Ramos (cell line): ENCODE results near the gene TBC1D24.
"Not testable (repeated sequence)": the region's sequence is repeated elsewhere in the genome, so short reads cannot be mapped to it uniquely, and the experiment has no call there.

Source experiments
- in situ Hi-C: fragments of 300-500 bp; cut with MboI; formaldehyde crosslinking; loops from one replicate; pipeline ENCODE4 v1.14.3; 2022; ENCODE audit warnings: low sequenced_read_pairs; ENCODE audit not compliant: unreplicated experiment

The TBC1D24 gene

GRCh38 chr16:2527784-2528100 is 52.8 kb downstream of the TBC1D24 start:
- in situ Hi-C loops = no loop called here

DNA sequence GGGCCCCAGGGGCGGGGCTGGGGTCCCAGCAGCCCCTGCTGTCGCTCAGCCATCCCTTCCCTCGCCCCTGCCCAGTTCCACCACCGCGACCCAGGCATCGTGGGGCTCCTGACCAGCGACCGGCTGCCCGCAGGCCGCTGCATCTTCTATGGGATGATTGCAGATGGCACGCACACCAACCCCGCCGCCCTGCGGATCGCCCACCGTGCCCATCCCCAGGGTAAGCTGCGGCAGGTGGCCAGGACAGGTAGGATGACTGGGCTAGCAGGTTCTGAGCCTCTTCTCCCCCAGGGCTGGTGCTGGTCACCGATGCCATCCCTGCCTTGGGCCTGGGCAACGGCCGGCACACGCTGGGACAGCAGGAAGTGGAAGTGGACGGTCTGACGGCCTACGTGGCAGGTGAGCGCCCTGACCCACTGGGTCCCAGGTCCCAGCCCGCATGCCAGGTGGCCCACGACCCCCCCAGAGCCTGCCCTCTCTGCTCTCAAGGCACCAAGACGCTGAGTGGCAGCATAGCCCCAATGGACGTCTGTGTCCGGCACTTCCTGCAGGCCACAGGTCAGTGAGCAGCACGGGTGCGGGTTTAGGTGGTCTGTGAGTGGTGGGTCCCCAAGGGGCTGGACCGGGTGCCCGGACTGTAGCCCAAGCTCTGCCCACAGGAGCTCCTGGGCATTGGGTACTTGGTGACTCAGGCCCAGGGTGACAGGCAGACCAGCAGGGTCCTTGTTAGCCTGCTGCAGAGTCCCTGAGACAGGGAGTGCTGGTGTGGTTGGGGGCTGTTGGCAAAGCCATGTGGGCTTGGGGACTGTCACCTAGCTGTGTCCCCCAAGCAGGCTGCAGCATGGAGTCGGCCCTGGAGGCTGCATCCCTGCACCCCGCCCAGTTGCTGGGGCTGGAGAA is 53.5 kb downstream of the TBC1D24 start:
- in situ Hi-C loops = no loop called here

- in situ Hi-C loops = no loop called here
Observed at GRCh38 chr16:2529061-2529931, 54.4 kb downstream of the TBC1D24 start.

- in situ Hi-C loops = no loop called here
Observed at GRCh38 chr16:2529961-2530628, 55.2 kb downstream of the TBC1D24 start.

- in situ Hi-C loops = no loop called here
Observed at GRCh38 chr16:2530629-2531318, 55.8 kb downstream of the TBC1D24 start.

GRCh38 chr16:2531371-2531695 is 56.4 kb downstream of the TBC1D24 start, which contains the start of gene CEMP1:
Gene CEMP1 (minus strand): TSS chr16:2531408. CDS start chr16:2531073, 335 bp downstream.
- in situ Hi-C loops = no loop called here

DNA sequence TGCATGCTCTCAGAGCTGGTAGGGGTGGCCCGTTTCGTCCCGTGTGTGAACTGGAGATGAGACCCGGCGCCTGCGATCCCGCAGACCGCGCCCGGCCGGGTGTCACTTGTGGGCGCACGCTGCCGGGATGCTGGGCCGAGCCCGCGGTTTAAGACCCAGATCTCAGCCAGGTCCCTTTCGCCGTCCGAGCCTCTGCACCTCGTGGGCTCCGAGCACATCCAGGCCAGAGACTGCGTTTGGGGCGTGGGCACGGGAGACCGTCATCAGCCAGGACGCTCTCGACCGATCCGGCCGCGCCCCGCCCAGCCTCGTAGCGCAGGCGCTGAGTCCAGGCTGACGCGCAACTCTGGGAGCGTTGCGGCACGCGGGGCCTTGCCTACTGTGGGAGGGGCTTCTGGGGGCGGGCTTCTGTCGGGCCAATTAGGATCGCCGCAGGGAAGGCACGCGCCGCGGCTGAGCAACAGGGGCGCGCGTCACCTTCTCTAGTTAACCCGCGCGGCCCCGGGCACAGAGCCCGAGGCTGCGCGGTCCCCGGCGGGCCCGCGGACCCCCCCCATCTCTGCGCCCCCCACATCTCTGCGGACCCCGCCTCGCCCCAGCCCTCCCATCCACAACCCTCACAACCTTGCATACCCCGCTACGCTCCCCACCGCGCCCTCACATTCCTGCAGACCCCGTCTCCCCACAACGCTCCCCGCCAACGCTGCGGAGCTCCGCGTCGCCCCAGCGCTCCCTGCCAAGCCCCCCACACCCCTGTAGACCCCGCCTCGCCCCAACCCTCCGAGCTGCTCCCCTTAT is 57.0 kb downstream of the TBC1D24 start:
- in situ Hi-C loops = no loop called here

- in situ Hi-C loops = no loop called here
Observed at GRCh38 chr16:2532494-2533141, 57.7 kb downstream of the TBC1D24 start.

DNA sequence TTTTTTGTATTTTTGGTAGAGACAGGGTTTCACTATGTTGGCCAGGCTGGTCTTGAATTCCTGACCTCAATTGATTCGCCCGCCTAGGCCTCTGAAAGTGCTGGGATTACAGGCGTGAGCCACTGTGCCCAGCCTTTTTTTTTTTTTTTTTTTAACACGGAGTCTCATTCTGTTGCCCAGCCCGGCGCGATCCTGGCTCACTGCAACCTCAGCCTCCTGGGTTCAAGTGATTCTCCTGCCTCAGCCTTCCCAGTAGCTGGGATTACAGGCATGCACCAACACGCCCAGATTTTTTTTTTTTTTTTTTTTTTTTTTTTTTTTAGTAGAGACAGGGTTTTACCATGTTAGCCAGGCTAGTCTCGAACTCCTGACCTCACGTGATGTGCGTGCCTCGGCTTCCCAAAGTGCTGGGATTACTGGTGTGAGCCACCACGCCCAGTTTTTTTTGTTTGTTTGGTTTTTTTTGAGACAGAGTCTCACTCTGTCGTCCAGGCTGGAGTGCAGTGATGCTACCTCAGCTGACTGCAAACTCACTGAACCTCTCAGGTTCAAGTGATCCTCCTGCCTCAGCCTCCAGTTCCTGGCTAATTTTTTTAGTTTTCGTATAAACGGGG is 58.3 kb downstream of the TBC1D24 start:
- in situ Hi-C loops = not testable (repeated sequence)

DNA sequence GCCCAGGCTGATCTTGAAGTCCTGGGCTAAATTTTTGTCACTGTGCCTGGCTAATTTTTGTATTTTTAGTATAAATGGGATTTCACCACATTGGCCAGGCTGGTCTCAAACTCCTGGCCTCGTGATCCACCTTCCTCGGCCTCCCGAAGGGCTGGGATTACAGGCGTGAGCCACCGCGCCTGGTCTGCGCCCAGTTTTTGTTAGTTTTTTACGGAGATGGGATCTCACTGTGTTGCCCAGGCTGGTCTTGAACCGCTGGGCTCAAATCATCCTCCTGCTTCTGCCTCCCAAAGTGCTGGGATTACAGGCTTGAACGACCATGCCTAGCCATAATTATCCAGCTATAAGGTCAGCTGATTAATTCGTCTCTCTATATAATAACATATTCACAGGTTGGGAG is 59.0 kb downstream of the TBC1D24 start:
- in situ Hi-C loops = no loop called here

GRCh38 chr16:2534335-2534734 is 59.4 kb downstream of the TBC1D24 start:
- in situ Hi-C loops = not testable (repeated sequence)

- in situ Hi-C loops = no loop called here
Observed at GRCh38 chr16:2535625-2536013, 60.7 kb downstream of the TBC1D24 start.

DNA sequence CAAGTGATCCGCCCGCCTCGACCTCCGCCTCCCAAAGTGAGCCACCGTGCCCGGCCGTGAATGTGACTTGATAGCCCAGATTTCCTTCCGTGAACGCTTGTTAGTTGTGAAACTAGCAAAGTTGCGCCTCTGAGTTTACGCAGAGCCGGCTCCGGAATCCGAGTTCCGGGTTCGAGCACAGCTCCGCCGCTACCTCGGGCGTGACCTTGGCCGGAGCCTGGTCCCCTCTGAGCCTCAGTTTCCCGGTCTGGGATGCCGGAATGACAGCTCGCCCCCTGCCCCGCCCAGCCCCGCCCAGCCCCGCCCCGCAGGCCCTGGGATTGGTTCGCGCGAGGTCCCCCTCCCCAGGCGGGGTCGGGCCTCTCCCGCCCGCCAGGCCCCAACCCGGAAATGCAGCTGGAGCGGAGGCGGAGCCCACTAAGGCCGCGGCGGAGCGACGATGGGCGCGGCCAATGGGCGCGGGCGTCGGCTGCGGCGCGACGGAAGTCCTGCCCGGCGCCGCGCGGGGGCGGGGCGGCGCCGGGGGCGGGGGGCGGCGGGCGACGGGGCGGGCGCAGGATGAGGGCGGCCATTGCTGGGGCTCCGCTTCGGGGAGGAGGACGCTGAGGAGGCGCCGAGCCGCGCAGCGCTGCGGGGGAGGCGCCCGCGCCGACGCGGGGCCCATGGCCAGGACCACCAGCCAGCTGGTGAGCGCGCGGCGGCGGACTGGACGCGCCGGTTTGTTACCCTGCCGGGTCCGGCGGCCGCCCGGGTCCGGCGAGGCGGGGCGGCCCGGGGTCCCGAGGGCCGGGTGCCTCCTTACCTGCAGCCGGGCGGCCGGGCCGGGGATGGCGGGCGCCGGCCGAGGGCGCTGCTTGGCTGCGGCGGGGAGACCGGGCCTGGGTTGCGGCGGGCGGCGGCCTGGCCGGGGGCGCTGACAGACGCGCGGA is 62.8 kb downstream of the TBC1D24 start, which contains the start of gene PDPK1:
Gene PDPK1 (plus strand): TSS at position 571 of the 929 bp plus-strand sequence. CDS start 92 bp downstream, at position 663.
- in situ Hi-C loops = no loop called here

- in situ Hi-C loops = not testable (repeated sequence)
Observed at GRCh38 chr16:2539192-2539844, 64.4 kb downstream of the TBC1D24 start.

DNA sequence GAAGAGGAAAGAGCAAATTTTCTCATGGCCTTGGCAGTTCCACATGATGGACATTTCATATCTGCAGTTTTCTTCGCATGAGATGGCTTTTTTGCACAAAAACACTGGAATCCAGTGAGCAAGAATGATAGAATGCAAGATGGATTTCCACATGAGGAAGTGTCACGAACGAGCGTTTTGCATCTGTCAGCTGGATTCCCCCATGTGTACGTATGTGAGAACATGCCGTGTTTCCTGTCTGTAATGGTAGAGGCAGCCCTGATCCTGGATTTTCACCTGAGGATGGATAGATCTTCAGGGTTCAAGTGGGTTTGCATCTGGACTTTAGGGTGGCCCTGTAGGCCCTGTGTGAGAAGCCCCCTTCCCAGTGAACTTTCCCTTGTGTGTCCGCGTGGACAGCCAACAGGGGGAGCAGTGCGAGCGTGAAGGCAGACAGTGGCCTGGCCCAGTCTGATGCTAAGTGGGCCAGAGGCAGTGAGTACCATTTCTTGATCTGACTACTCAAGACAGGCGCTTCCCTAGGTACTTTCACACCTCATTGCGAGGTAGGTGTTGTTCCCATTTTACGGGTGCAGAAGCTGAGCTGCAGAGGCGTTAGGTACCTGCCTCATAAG is 65.0 kb downstream of the TBC1D24 start:
- in situ Hi-C loops = not testable (repeated sequence)

GRCh38 chr16:2540912-2541311 is 66.0 kb downstream of the TBC1D24 start:
- in situ Hi-C loops = not testable (repeated sequence)
